HFFc6 (cell line): ENCODE measurements around the gene STON2. TPM values are rescaled to one million over a fixed set of nuclear protein-coding genes. Genes with fewer than 3 reads are reported as not detected.
A peak's percentile ranks its signal among the peaks of the same experiment; 100 is the strongest.

Experiments used
- DNase-seq: peaks from one replicate; pipeline ENCODE4 v3.0.0-alpha.2; 2018
- H3K27ac Mint-ChIP-seq: 2 replicates; pipeline ENCODE4 v1.8.0; 2020; ENCODE audit warnings: mild to moderate bottlenecking, mixed read lengths
- H3K27me3 Mint-ChIP-seq: 2 replicates; pipeline ENCODE4 v1.8.0; 2021; ENCODE audit warnings: mild to moderate bottlenecking, moderate library complexity, mixed read lengths; ENCODE audit not compliant: insufficient read depth
- H3K36me3 Mint-ChIP-seq: 2 replicates; pipeline ENCODE4 v1.8.0; 2021; ENCODE audit warnings: low read depth, mixed read lengths
- H3K4me1 Mint-ChIP-seq: 2 replicates; pipeline ENCODE4 v1.8.0; 2020; ENCODE audit warnings: low read depth, mixed read lengths
- H3K4me3 Mint-ChIP-seq: 2 replicates; pipeline ENCODE4 v1.8.0; 2020; ENCODE audit warnings: mild to moderate bottlenecking, moderate library complexity, mixed read lengths
- H3K9me3 Mint-ChIP-seq: 2 replicates; pipeline ENCODE4 v1.8.0; 2020; ENCODE audit warnings: mild to moderate bottlenecking, mixed read lengths
- CTCF ChIP-seq: fragments of 200-600 bp; sonication (generic); IDR thresholded peaks from 2 replicates; pipeline ENCODE4 v1.5.0; 2021; ENCODE audit warnings: antibody characterized with exemption, mild to moderate bottlenecking
- total RNA-seq, 6 experiments: library from RNA; stranded (reverse); fragmentation: NEBNext Ultra II Directional; extraction: Animal tissue kit (Norgen Biotek cat#: 25700); gene quantifications; 2 replicates in 1 of 6; 3 replicates in 5 of 6; pipeline ENCODE4 v1.2.3, GENCODE V29; 2021

The STON2 gene
- total RNA-seq, 6 experiments from 2014 or later: not detected

DNA sequence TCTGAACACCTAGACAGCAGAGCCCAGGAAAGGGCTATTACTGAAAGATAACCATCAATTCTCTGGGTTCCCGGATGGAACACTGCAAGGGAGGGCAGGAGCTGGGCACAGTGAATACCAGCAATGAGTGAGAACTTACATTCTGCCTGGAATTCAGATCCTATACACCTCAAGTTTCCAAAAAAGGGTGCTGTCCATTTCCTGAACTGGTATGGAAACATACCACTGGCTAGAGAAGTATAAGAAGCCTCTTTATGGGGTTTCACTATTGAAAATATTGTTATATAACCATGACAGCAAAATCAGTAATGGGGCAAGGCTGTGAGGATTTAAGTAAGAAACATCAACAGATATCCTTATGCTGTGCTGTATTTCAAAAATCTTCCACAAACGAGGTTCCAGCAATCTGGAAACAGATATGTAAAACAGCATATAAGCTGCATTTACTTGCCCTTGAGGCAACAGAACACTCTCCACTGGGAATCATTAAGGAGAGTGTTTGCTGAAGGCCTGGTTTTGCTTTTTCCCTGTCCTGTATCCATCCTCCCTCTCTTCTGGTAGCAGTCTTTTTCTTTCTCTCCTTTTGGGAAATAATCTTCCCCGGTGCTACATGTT lies 126.1 kb downstream of the STON2 start:
- no peak for TF ChIP-seq CTCF
- H3K4me3 Mint-ChIP-seq: no peak overlapping the region
- no peak overlapping the region for H3K27ac Mint-ChIP-seq
- no peaks in the 10 kb centered on the region for H3K36me3 Mint-ChIP-seq
- no peaks in the 10 kb centered on the region for H3K9me3 Mint-ChIP-seq
- DNase-seq: no peak
- peaks cover 20% of the 10 kb centered on the region for H3K27me3 Mint-ChIP-seq
- H3K4me1 Mint-ChIP-seq: no peaks in the 10 kb centered on the region

- no peaks in the 10 kb centered on the region for H3K4me1 Mint-ChIP-seq
- DNase-seq: no peak
- H3K27me3 Mint-ChIP-seq: peaks cover 20% of the 10 kb centered on the region
Measured at GRCh38 chr14:81273521-81273920, 126.6 kb downstream of the STON2 start.

DNA sequence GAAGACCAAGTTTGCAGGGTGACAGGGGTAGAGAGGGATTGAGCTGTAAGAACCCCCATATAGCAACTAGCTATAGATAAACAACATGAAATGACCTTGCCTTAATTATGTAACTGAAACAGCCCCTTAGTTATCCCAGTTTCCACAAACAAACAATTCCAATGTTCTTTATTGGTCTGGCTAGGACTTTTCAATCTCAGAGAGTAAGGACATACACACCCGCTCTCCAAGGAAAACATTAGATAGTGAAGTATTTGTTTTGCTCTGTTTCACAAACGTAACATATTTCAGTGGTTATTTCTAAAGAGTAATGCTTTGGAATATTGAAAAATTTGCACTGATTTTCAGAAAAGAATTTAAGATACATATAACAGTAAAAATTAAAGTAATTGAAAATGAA lies 127.8 kb downstream of the STON2 start:
- H3K4me3 Mint-ChIP-seq: no peak overlapping the region
- no peaks in the 10 kb centered on the region for H3K36me3 Mint-ChIP-seq
- DNase-seq: no peak
- H3K9me3 Mint-ChIP-seq: no peaks in the 10 kb centered on the region
- TF ChIP-seq CTCF: no peak
- peaks cover 13% of the 10 kb centered on the region for H3K27me3 Mint-ChIP-seq
- H3K4me1 Mint-ChIP-seq: peaks cover 5% of the 10 kb centered on the region; the same call in 1 of the 2 replicates
- H3K27ac Mint-ChIP-seq: no peak overlapping the region

More at GRCh38 chr14:81273521-81273920, 126.6 kb downstream of the STON2 start:
- Mint-ChIP-seq H3K36me3 (no peaks in the 10 kb centered on the region), H3K4me3 (no peak overlapping the region), H3K9me3 (no peaks in the 10 kb centered on the region), H3K27ac (no peak overlapping the region)
- no peak for TF ChIP-seq CTCF

DNA sequence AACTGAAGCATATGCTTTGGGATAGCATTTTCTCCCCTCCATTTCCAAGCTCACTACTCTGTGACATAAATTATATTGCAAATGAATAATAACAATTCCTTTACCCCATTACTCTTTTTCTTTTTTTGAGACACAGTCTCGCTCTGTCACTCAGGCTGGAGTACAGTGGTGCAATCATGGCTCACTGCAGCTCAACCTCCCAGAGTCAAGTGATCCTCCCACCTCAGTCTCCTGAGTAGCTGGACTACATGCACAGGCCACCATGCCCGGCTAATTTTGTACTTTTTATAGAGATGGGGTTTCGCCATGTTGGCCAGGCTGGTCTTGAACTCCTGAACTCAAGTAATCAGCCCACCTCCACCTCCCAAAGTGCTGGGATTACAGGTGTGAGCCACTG lies 130.1 kb downstream of the STON2 start:
- no peak for TF ChIP-seq CTCF
- Mint-ChIP-seq H3K4me3 (no peak overlapping the region), H3K9me3 (no peaks in the 10 kb centered on the region), H3K36me3 (no peaks in the 10 kb centered on the region), H3K27ac (no peak overlapping the region), H3K27me3 (peaks cover 13% of the 10 kb centered on the region), H3K4me1 (peaks cover 5% of the 10 kb centered on the region; the same call in 1 of the 2 replicates)
- no peak for DNase-seq

- peak; percentile 73 for DNase-seq
- H3K36me3 Mint-ChIP-seq: no peaks in the 10 kb centered on the region
- no peak overlapping the region for H3K27ac Mint-ChIP-seq
- peaks cover 5% of the 10 kb centered on the region; the same call in 1 of the 2 replicates for H3K4me1 Mint-ChIP-seq
- TF ChIP-seq CTCF: peak; percentile 89
- H3K27me3 Mint-ChIP-seq: peaks cover 8% of the 10 kb centered on the region
- no peak overlapping the region for H3K4me3 Mint-ChIP-seq
- H3K9me3 Mint-ChIP-seq: no peaks in the 10 kb centered on the region
Measured at GRCh38 chr14:81269100-81269978, 130.8 kb downstream of the STON2 start.
